CD4-positive, alpha-beta memory T cell (primary cell): ENCODE measurements around the gene INSIG2. TPM values are rescaled to one million over a fixed set of nuclear protein-coding genes. Genes with fewer than 3 reads are reported as not detected.
A peak's percentile ranks its signal among the peaks of the same experiment; 100 is the strongest.
"Not testable (repeated sequence)": the region's sequence is repeated elsewhere in the genome, so short reads cannot be mapped to it uniquely, and the experiment has no call there.

ENCODE experiments used
- CTCF ChIA-PET: fragments of 350-600 bp; sonication (Branson Sonifier 250); formaldehyde crosslinking; loops from one replicate; lab custom pipeline; 2021; ENCODE audit warnings: inconsistent platforms; ENCODE audit not compliant: partially characterized antibody; lab: Charles Lee
- POLR2A ChIA-PET: fragments of 350-600 bp; sonication (Branson Sonifier 250); formaldehyde crosslinking; loops from one replicate; lab custom pipeline; 2021; ENCODE audit not compliant: partially characterized antibody; lab: Charles Lee
- DNase-seq, 5 donors: peaks; one replicate each; pipeline versions ENCODE4 v3.0.0 to v3.0.0-alpha.2; 2020 to 2022; ENCODE audit warnings: mixed read lengths in 1 of 5
- H3K27ac ChIP-seq: one replicate; pipeline ENCODE4 v1.7.0; 2013; ENCODE audit warnings: low read depth, low read length
- H3K27me3 ChIP-seq: 2 replicates; pipeline ENCODE4 v1.7.0; 2013; ENCODE audit warnings: mild to moderate bottlenecking, low read length, moderate library complexity; ENCODE audit not compliant: insufficient read depth
- H3K36me3 ChIP-seq: 2 replicates; pipeline ENCODE4 v1.7.0; 2013; ENCODE audit warnings: mild to moderate bottlenecking, low read length, moderate library complexity; ENCODE audit not compliant: insufficient read depth
- H3K4me1 ChIP-seq: 2 replicates; pipeline ENCODE4 v1.7.0; 2013; ENCODE audit warnings: mild to moderate bottlenecking, low read length, moderate library complexity; ENCODE audit not compliant: insufficient read depth
- H3K4me3 ChIP-seq, 2 donors: one replicate each; pipeline ENCODE4 v1.7.0; 2013; ENCODE audit warnings: low read length in 2 of 2, mild to moderate bottlenecking in 1 of 2
- H3K9me3 ChIP-seq, 2 donors: one replicate each; pipeline ENCODE4 v1.7.0; 2013; ENCODE audit warnings: low read length in 2 of 2, control low read depth in 1 of 2; ENCODE audit not compliant: control insufficient read depth in 1 of 2
- H3K27ac Mint-ChIP-seq, 7 donors: one replicate each; pipeline ENCODE4 v1.8.0; 2020 to 2021; ENCODE audit warnings: mixed read lengths in 7 of 7, mild to moderate bottlenecking in 6 of 7, inconsistent platforms in 3 of 7, moderate library complexity in 3 of 7
- H3K27me3 Mint-ChIP-seq, 2 donors: one replicate each; pipeline ENCODE4 v1.8.0; 2020 to 2021; ENCODE audit warnings: mixed read lengths in 2 of 2
- H3K36me3 Mint-ChIP-seq, 2 donors: one replicate each; pipeline ENCODE4 v1.8.0; 2020 to 2021; ENCODE audit warnings: mixed read lengths in 2 of 2, inconsistent platforms in 1 of 2, mild to moderate bottlenecking in 1 of 2
- H3K4me1 Mint-ChIP-seq, 4 donors: one replicate each; pipeline ENCODE4 v1.8.0; 2020 to 2021; ENCODE audit warnings: mixed read lengths in 4 of 4, mild to moderate bottlenecking in 1 of 4
- H3K4me3 Mint-ChIP-seq, 8 donors: one replicate each; pipeline ENCODE4 v1.8.0; 2020 to 2021; ENCODE audit warnings: mixed read lengths in 8 of 8, mild to moderate bottlenecking in 7 of 8, moderate library complexity in 6 of 8, inconsistent platforms in 3 of 8
- H3K9me3 Mint-ChIP-seq, 8 donors: one replicate each; pipeline ENCODE4 v1.8.0; 2020 to 2021; ENCODE audit warnings: mixed read lengths in 8 of 8, mild to moderate bottlenecking in 5 of 8, inconsistent platforms in 3 of 8, moderate library complexity in 1 of 8
- intact Hi-C: fragments of 100-400 bp; cut with micrococcal nuclease; formaldehyde crosslinking; loops from one replicate; pipeline ENCODE4 v1.15.1; 2023
- polyA plus RNA-seq, 2 donors: library from polyadenylated mRNA; unstranded; fragments of 300-500 nt; fragmentation: Illumina TruSeq; gene quantifications; one replicate each; pipeline ENCODE4 v1.2.3, GENCODE V29; 2021
- total RNA-seq, 2 experiments: library from RNA; stranded (reverse); gene quantifications; one replicate each; pipeline ENCODE4 v1.2.3, GENCODE V29; 2021

The INSIG2 gene
- total and polyA plus RNA-seq, 4 experiments from 2014 or later: 18.0 to 41.1 (median 25.0) TPM

GRCh38 chr2:118090387-118091139, 2.3 kb downstream of the INSIG2 start:
- no peak for DNase-seq
- H3K27me3 Mint-ChIP-seq: no peaks in the 10 kb centered on the region
- peaks cover 53% of the 10 kb centered on the region for H3K4me1 ChIP-seq
- peak overlapping the region in 6 of 8 donors; percentile 6 to 61 (median 44) for H3K4me3 Mint-ChIP-seq
- peaks cover 0 to 9% of the 10 kb centered on the region in 2 donors for H3K36me3 Mint-ChIP-seq
- no peaks in the 10 kb centered on the region for H3K9me3 Mint-ChIP-seq
- H3K4me1 Mint-ChIP-seq: peaks cover 28 to 36% (median 33%) of the 10 kb centered on the region in 4 donors
- H3K27ac ChIP-seq: no peak overlapping the region
- POLR2A ChIA-PET: no interaction called here
- no peaks in the 10 kb centered on the region for H3K36me3 ChIP-seq
- H3K9me3 ChIP-seq: no peaks in the 10 kb centered on the region
- no peaks in the 10 kb centered on the region for H3K27me3 ChIP-seq
- CTCF ChIA-PET: interaction anchor here (1.1 to 1.3 kb wide), 2 partner anchors 76 to 87 kb away, joined by 3 to 5 read pairs; no protein-coding TSS in a partner anchor
- H3K27ac Mint-ChIP-seq: peak overlapping the region in 3 of 7 donors; percentile 19 to 54 (median 31)
- no peak overlapping the region for H3K4me3 ChIP-seq
- intact Hi-C loops: no loop called here

DNA sequence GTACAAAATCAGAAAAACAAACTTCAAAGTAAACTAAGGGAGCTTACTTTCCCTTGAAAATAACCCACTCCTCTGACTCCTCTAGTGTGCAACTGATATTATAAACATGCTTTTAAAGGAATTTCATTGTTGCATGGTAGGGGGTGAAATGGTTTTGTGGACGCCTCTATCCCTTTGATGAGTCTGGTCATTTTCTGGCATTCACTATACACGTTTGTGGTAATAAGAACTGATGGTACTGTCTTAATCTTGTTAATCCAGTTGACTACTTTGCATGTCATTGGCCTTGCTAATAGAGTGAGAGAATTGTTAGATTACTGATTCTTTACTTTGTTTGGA, 2.8 kb downstream of the INSIG2 start:
- Histone ChIP-seq H3K27me3 (no peaks in the 10 kb centered on the region), H3K4me1 (peaks cover 56% of the 10 kb centered on the region), H3K27ac (no peak overlapping the region), H3K36me3 (no peaks in the 10 kb centered on the region), H3K4me3 (no peak overlapping the region), H3K9me3 (no peaks in the 10 kb centered on the region)
- Mint-ChIP-seq H3K27me3 (no peaks in the 10 kb centered on the region), H3K4me3 (peak overlapping the region in 1 of 8 donors; percentile 23), H3K36me3 (peaks cover 0 to 10% of the 10 kb centered on the region in 2 donors), H3K27ac (no peak overlapping the region), H3K4me1 (peaks cover 30 to 39% (median 36%) of the 10 kb centered on the region in 4 donors), H3K9me3 (no peaks in the 10 kb centered on the region)
- CTCF ChIA-PET: interaction anchor here (1.1 kb wide), 1 partner anchor 77 kb away, joined by 3 read pairs; no protein-coding TSS in a partner anchor
- DNase-seq: no peak
- POLR2A ChIA-PET: no interaction called here
- intact Hi-C loops: no loop called here

GRCh38 chr2:118091631-118092030, 3.4 kb downstream of the INSIG2 start:
- Histone ChIP-seq H3K27me3 (no peaks in the 10 kb centered on the region), H3K27ac (no peak overlapping the region), H3K9me3 (no peaks in the 10 kb centered on the region), H3K4me3 (no peak overlapping the region), H3K4me1 (peaks cover 56% of the 10 kb centered on the region), H3K36me3 (no peaks in the 10 kb centered on the region)
- ChIA-PET CTCF (interaction anchor here (1.1 kb wide), 1 partner anchor 77 kb away, joined by 3 read pairs; no protein-coding TSS in a partner anchor), POLR2A (no interaction called here)
- Mint-ChIP-seq H3K27ac (peak overlapping the region in 1 of 7 donors; percentile 9), H3K27me3 (no peaks in the 10 kb centered on the region), H3K4me1 (peaks cover 30 to 39% (median 36%) of the 10 kb centered on the region in 4 donors), H3K9me3 (no peaks in the 10 kb centered on the region), H3K36me3 (peaks cover 0 to 12% of the 10 kb centered on the region in 2 donors), H3K4me3 (peak overlapping the region in 1 of 8 donors; percentile 44)
- DNase-seq: no peak
- intact Hi-C loops: no loop called here

DNA sequence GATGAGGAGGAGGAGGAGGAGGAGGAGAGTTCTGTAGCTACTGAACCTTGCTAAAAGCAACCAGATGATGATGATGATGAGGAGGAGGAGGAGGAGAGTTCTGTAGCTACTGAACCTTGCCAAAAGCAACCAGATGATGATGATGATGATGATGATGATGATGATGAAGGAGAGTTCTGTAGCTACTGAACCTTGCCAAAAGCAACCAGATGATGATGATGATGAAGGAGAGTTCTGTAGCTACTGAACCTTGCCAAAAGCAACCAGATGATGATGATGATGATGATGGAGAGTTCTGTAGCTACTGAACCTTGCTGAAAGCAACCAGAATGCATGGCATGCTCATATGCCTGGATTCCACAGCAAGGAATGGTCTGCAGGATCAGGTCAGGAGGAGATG, 5.8 kb downstream of the INSIG2 start:
- Mint-ChIP-seq H3K36me3 (peaks cover 19 to 24% of the 10 kb centered on the region in 2 donors), H3K4me1 (peaks cover 32 to 42% (median 35%) of the 10 kb centered on the region in 4 donors), H3K27ac (peak overlapping the region in 1 of 7 donors; percentile 83), H3K4me3 (peak overlapping the region in 7 of 8 donors; percentile 4 to 61 (median 28))
- H3K4me1 ChIP-seq: peaks cover 52% of the 10 kb centered on the region
- H3K9me3 Mint-ChIP-seq, intact Hi-C loops, DNase-seq, H3K9me3 ChIP-seq, H3K27me3 ChIP-seq, H3K36me3 ChIP-seq, H3K27ac ChIP-seq, H3K4me3 ChIP-seq, H3K27me3 Mint-ChIP-seq: not testable (repeated sequence)
- ChIA-PET CTCF (interaction anchor here (1.1 to 1.3 kb wide), 2 partner anchors 16 to 61 kb away, joined by 3 to 4 read pairs; no protein-coding TSS in a partner anchor), POLR2A (interaction anchor here (0.7 kb wide), 1 partner anchor 92 kb away, joined by 3 read pairs; no protein-coding TSS in a partner anchor)

- Histone ChIP-seq H3K9me3 (no peaks in the 10 kb centered on the region), H3K27me3 (no peaks in the 10 kb centered on the region), H3K4me3 (no peak overlapping the region), H3K36me3 (no peaks in the 10 kb centered on the region), H3K27ac (no peak overlapping the region), H3K4me1 (peaks cover 48% of the 10 kb centered on the region)
- intact Hi-C loops: no loop called here
- Mint-ChIP-seq H3K27ac (peak overlapping the region in 4 of 7 donors; percentile 23 to 83 (median 40)), H3K36me3 (peaks cover 20 to 24% of the 10 kb centered on the region in 2 donors), H3K9me3 (no peaks in the 10 kb centered on the region), H3K4me1 (peaks cover 32 to 42% (median 35%) of the 10 kb centered on the region in 4 donors), H3K27me3 (no peaks in the 10 kb centered on the region), H3K4me3 (peak overlapping the region in 7 of 8 donors; percentile 4 to 61 (median 28))
- CTCF ChIA-PET: interaction anchor here (1.1 to 1.3 kb wide), 3 partner anchors 16 to 91 kb away, joined by 3 to 5 read pairs (median 4); no protein-coding TSS in a partner anchor
- POLR2A ChIA-PET: interaction anchor here (0.7 kb wide), 1 partner anchor 92 kb away, joined by 3 read pairs; no protein-coding TSS in a partner anchor
- DNase-seq: peak in 2 of 5 donors; percentile 8 to 11
These were observed 6.2 kb downstream of the INSIG2 start for GRCh38 chr2:118094503-118094902.

- DNase-seq: no peak
- H3K27me3 ChIP-seq: no peaks in the 10 kb centered on the region
- CTCF ChIA-PET: interaction anchor here (1.3 kb wide), 1 partner anchor 92 kb away, joined by 5 read pairs; no protein-coding TSS in a partner anchor
- peaks cover 37% of the 10 kb centered on the region for H3K4me1 ChIP-seq
- H3K36me3 ChIP-seq: no peaks in the 10 kb centered on the region
- H3K27ac ChIP-seq: no peak overlapping the region
- Mint-ChIP-seq H3K27me3 (no peaks in the 10 kb centered on the region), H3K4me1 (peaks cover 32 to 35% (median 35%) of the 10 kb centered on the region in 4 donors), H3K36me3 (peaks cover 27 to 30% of the 10 kb centered on the region in 2 donors), H3K27ac (peak overlapping the region in 6 of 7 donors; percentile 3 to 74 (median 57)), H3K9me3 (no peaks in the 10 kb centered on the region), H3K4me3 (peak overlapping the region in 3 of 8 donors; percentile 7 to 34 (median 18))
- H3K4me3 ChIP-seq: no peak overlapping the region
- POLR2A ChIA-PET: no interaction called here
- intact Hi-C loops: no loop called here
- no peaks in the 10 kb centered on the region for H3K9me3 ChIP-seq
These were observed 7.3 kb downstream of the INSIG2 start for GRCh38 chr2:118095610-118096009.

- Mint-ChIP-seq H3K9me3 (no peaks in the 10 kb centered on the region), H3K27ac (peak overlapping the region in 1 of 7 donors; percentile 13), H3K4me3 (no peak overlapping the region), H3K4me1 (peaks cover 24 to 30% (median 28%) of the 10 kb centered on the region in 4 donors), H3K27me3 (no peaks in the 10 kb centered on the region), H3K36me3 (peaks cover 42 to 44% of the 10 kb centered on the region in 2 donors)
- Histone ChIP-seq H3K4me1 (peaks cover 20% of the 10 kb centered on the region), H3K27me3 (no peaks in the 10 kb centered on the region), H3K36me3 (peaks cover 10% of the 10 kb centered on the region), H3K9me3 (no peaks in the 10 kb centered on the region), H3K27ac (no peak overlapping the region), H3K4me3 (no peak overlapping the region)
- no peak for DNase-seq
- intact Hi-C loops: no loop called here
- ChIA-PET CTCF (no interaction called here), POLR2A (no interaction called here)
These were observed 9.4 kb downstream of the INSIG2 start for GRCh38 chr2:118097657-118098056.
